Prostate gland (tissue), 2 donors: ENCODE results near the gene AANAT.

Source experiments
- POLR2A ChIP-seq: fragments of 450-650 bp; IDR thresholded peaks from one replicate; pipeline ENCODE4 v1.6.1; 2016; ENCODE audit warnings: antibody characterized with exemption, mild to moderate bottlenecking
- POLR2AphosphoS5 ChIP-seq: sonication (generic); formaldehyde crosslinking; IDR thresholded peaks from one replicate; pipeline ENCODE4 v1.6.1; 2017; ENCODE audit warnings: antibody characterized with exemption
- TF ChIP-seq, protein P1 (sequence below), 4 experiments: fragments of 200-600 bp in 2 of 4; fragments of 450-650 bp in 2 of 4; sonication (generic) in 2 of 4; IDR thresholded peaks; 1 replicate in 3 of 4; 2 replicates in 1 of 4; pipeline ENCODE4 v1.5.1; 2016 to 2019; ENCODE audit warnings: antibody characterized with exemption in 4 of 4, mild to moderate bottlenecking in 2 of 4, moderate library complexity in 2 of 4

DNA sequence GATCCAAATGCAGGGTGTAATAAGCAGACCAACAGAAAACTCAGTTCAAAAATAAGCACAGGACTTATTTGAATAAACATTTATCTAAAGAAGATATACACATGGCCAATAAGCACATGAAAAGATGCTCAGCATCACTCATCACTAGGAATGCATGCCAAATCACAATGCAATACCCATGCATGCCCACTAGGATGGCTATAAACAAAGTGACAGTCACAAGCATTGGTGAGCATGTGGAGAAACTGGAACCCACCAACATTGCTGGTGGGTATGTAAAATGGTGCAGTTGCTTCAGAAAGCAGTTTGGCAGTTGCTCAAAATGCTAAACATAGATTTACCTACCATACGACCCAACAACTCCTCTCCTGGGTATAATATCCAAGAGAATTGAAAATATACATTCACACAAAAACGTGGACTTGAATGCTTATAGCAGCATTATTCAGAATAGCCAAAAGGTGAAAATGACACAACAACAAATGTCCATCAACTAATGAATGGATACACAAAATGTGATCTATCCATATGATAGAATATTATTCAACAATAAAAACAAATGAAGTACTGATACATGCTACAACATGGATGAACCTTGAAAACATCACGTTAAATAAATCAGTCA, 34.6 kb upstream of the AANAT start:
- TF ChIP-seq POLR2AphosphoS5 (no peak), POLR2A (no peak)
- TF ChIP-seq, protein P1, sequence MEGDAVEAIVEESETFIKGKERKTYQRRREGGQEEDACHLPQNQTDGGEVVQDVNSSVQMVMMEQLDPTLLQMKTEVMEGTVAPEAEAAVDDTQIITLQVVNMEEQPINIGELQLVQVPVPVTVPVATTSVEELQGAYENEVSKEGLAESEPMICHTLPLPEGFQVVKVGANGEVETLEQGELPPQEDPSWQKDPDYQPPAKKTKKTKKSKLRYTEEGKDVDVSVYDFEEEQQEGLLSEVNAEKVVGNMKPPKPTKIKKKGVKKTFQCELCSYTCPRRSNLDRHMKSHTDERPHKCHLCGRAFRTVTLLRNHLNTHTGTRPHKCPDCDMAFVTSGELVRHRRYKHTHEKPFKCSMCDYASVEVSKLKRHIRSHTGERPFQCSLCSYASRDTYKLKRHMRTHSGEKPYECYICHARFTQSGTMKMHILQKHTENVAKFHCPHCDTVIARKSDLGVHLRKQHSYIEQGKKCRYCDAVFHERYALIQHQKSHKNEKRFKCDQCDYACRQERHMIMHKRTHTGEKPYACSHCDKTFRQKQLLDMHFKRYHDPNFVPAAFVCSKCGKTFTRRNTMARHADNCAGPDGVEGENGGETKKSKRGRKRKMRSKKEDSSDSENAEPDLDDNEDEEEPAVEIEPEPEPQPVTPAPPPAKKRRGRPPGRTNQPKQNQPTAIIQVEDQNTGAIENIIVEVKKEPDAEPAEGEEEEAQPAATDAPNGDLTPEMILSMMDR (IDR thresholded peaks at IDR 0.05) = no peak
